K562 (cell line): Measurements from ENCODE around the gene NUP210. TPM values are rescaled to one million over a fixed set of nuclear protein-coding genes. Genes with fewer than 3 reads are reported as not detected.

Source experiments
- ATAC-seq: fragments of 200-7000 bp; cut with Tn5 transposase; 3 replicates; pipeline ENCODE4 v1.9.1; 2020; ENCODE audit warnings: moderate library complexity
- BruUV-seq: library from RNA; stranded (reverse); fragments of 400-500 nt; replicated peaks from 2 replicates; lab custom pipeline; 2021; lab: Mats Ljungman, UMichigan
- CTCF ChIA-PET: fragments of 300-600 bp; formaldehyde crosslinking; extraction: SDS; loops from one replicate; lab custom pipeline; 2021; ENCODE audit warnings: low intra/inter-chr PET ratio; lab: Yijun Ruan, JAX
- POLR2A ChIA-PET: fragments of 300-600, 350-650 bp; sonication (Branson Sonifier 250); formaldehyde crosslinking; extraction: SDS; loops from one replicate; lab custom pipeline; 2021; ENCODE audit warnings: antibody characterized with exemption, inconsistent platforms; lab: Yijun Ruan, JAX
- DNase-seq, 4 experiments: peaks; one replicate each; pipeline versions ENCODE4 v3.0.0 to v3.0.0-alpha.2; 2011 to 2018; ENCODE audit warnings: low spot score in 3 of 4, mixed read lengths in 3 of 4; ENCODE audit errors: extremely low read depth in 1 of 4
- FAIRE-seq: peaks from 2 replicates; lab custom pipeline; 2011; peaks lifted over from hg19 to GRCh38; lab: Jason Lieb, UNC
- H2AFZ ChIP-seq: 2 replicates; pipeline ENCODE4 v1.6.0; 2011; ENCODE audit warnings: low read depth, low read length, control low read depth, inconsistent platforms
- H3K27ac ChIP-seq: fragments of 200-600 bp; 3 replicates; pipeline ENCODE4 v1.8.0; 2011; ENCODE audit warnings: low read depth, mild to moderate bottlenecking, control low read depth, inconsistent platforms, low read length, moderate library complexity, mixed read lengths; ENCODE audit errors: extremely low read depth
- H3K27me3 ChIP-seq, 2 experiments: fragments of 300-600 bp in 1 of 2; 2 replicates in 1 of 2; 3 replicates in 1 of 2; pipeline versions ENCODE4 v1.6.0 to v1.8.0; 2011; ENCODE audit warnings: inconsistent platforms in 2 of 2, low read length in 2 of 2, mild to moderate bottlenecking in 1 of 2, mixed read lengths in 1 of 2, moderate library complexity in 1 of 2; ENCODE audit not compliant: control insufficient read depth in 2 of 2, insufficient read depth in 2 of 2
- H3K36me3 ChIP-seq: fragments of 300-600 bp; 3 replicates; pipeline ENCODE4 v1.8.0; 2011; ENCODE audit warnings: mild to moderate bottlenecking, low read length, inconsistent platforms; ENCODE audit not compliant: control insufficient read depth, insufficient read depth
- H3K4me1 ChIP-seq, 2 experiments: fragments of 200-600 bp in 1 of 2; replicated peaks in 1 of 2; 2 replicates in 1 of 2; 3 replicates in 1 of 2; pipeline versions ENCODE4 v1.5.1 to v1.8.0; 2011; ENCODE audit warnings: inconsistent platforms in 2 of 2, low read length in 2 of 2, mild to moderate bottlenecking in 1 of 2, mixed read lengths in 1 of 2, moderate library complexity in 1 of 2; ENCODE audit not compliant: control insufficient read depth in 2 of 2, insufficient read depth in 2 of 2
- H3K4me2 ChIP-seq: 2 replicates; pipeline ENCODE4 v1.6.1; 2011; ENCODE audit warnings: low read length, control low read depth, inconsistent platforms, mixed read lengths; ENCODE audit not compliant: insufficient read depth
- H3K4me3 ChIP-seq: fragments of 200-600 bp; sonication (generic), shearing (Covaris generic); 2 replicates; pipeline ENCODE4 v1.5.1; 2016; ENCODE audit warnings: control low read depth, inconsistent platforms
- H3K79me2 ChIP-seq: fragments of 200-600 bp; 3 replicates; pipeline ENCODE4 v1.8.0; 2011; ENCODE audit warnings: low read length, inconsistent platforms; ENCODE audit not compliant: control insufficient read depth, insufficient read depth
- H3K9ac ChIP-seq, 2 experiments: 2 replicates each; pipeline versions ENCODE4 v1.6.0 to v1.6.1; 2011; ENCODE audit warnings: low read depth in 2 of 2, low read length in 2 of 2, control low read depth in 1 of 2, inconsistent platforms in 1 of 2, mild to moderate bottlenecking in 1 of 2, mixed read lengths in 1 of 2; ENCODE audit not compliant: insufficient read depth in 1 of 2
- H3K9me1 ChIP-seq: one replicate; pipeline ENCODE4 v1.6.0; 2011; ENCODE audit warnings: inconsistent platforms, mild to moderate bottlenecking, low read length, moderate library complexity; ENCODE audit not compliant: control insufficient read depth, insufficient read depth
- H3K9me3 ChIP-seq: replicated peaks from 2 replicates; pipeline ENCODE4 v1.5.1; 2011; ENCODE audit warnings: low read depth, low read length, inconsistent platforms; ENCODE audit not compliant: control insufficient read depth, insufficient read depth
- H4K20me1 ChIP-seq: replicated peaks from 2 replicates; pipeline ENCODE4 v1.6.1; 2011; ENCODE audit warnings: low read length, inconsistent platforms, mixed read lengths; ENCODE audit not compliant: control insufficient read depth, insufficient read depth
- ARID1B ChIP-seq: fragments of 450-650 bp; IDR thresholded peaks from 2 replicates; pipeline ENCODE4 v1.6.1; 2016; ENCODE audit warnings: antibody characterized with exemption, mild to moderate bottlenecking, inconsistent platforms
- CBX2 ChIP-seq: fragments of 200-600 bp; sonication (generic); IDR thresholded peaks from one replicate; pipeline ENCODE4 v1.6.1; 2012; ENCODE audit warnings: mild to moderate bottlenecking, low read length, inconsistent platforms; ENCODE audit not compliant: insufficient read depth, poor library complexity, severe bottlenecking
- CXXC5 ChIP-seq: fragments of 250-450 bp; sonication (Bioruptor Pico); IDR thresholded peaks from 2 replicates; pipeline ENCODE4 v1.8.0; 2022; ENCODE audit warnings: inconsistent platforms, mild to moderate bottlenecking, moderate library complexity
- RBM22 ChIP-seq: fragments of 200-400 bp; formaldehyde crosslinking; IDR thresholded peaks from 2 replicates; pipeline ENCODE4 v1.6.1; 2018; ENCODE audit warnings: low read length, low read depth; ENCODE audit not compliant: poor library complexity, severe bottlenecking
- RFX7 ChIP-seq: fragments of 250-450 bp; sonication (Bioruptor Pico); IDR thresholded peaks from 2 replicates; pipeline ENCODE4 v1.5.1; 2021; ENCODE audit warnings: mild to moderate bottlenecking
- ZNF175 ChIP-seq: fragments of 200-800 bp; sonication (Bioruptor generic); IDR thresholded peaks from 2 replicates; pipeline ENCODE4 v1.6.1; 2016; ENCODE audit warnings: low read depth, mild to moderate bottlenecking, missing genetic modification characterization, missing compliant biosample characterization
- ZNF224 ChIP-seq: sonication (generic); formaldehyde crosslinking; IDR thresholded peaks from 2 replicates; pipeline ENCODE4 v1.8.0; 2022; ENCODE audit warnings: mild to moderate bottlenecking, missing genetic modification reagents
- WGBS: fragments of 100-300 bp; shearing (Covaris generic); methylation state at CpG from one replicate; pipeline ENCODE4 v1.1.6; 2016; ENCODE audit warnings: low coverage, mixed read lengths; ENCODE audit not compliant: insufficient coverage; ENCODE audit errors: missing lambda C conversion rate; 5-methylcytosine and 5-hydroxymethylcytosine counted together
- in situ Hi-C: fragments of 300-500 bp; cut with MboI; formaldehyde crosslinking; loops from 4 replicates; pipeline ENCODE4 v1.15.0; 2018; ENCODE audit warnings: inconsistent platforms, mixed read lengths
- intact Hi-C: fragments of 100-400 bp; cut with micrococcal nuclease; formaldehyde crosslinking; loops from 2 replicates; pipeline ENCODE4 v1.14.2; 2022
- polyA plus RNA-seq, 8 experiments: library from polyadenylated mRNA; depleted of rRNA in 4 of 8; stranded (reverse) in 5 of 8; unstranded in 3 of 8; fragments of >200 nt; fragmentation: Nextera tagmentation in 2 of 8; fragmentation: Illumina TruSeq in 1 of 8; extraction: Ambion mirVana in 2 of 8; extraction: Trizol in 1 of 8; gene quantifications; 2 replicates each; pipeline versions ENCODE4 v1.2.1 to v1.2.3, GENCODE V29; 2011 to 2014; ENCODE audit warnings: inconsistent platforms in 1 of 8, missing spikeins in 1 of 8
- total RNA-seq, 7 experiments: library from RNA; depleted of rRNA in 6 of 7; stranded (reverse); fragments of >200 nt in 6 of 7; fragmentation: Illumina TruSeq in 2 of 7; extraction: Trizol in 2 of 7; gene quantifications; 2 replicates each; pipeline versions ENCODE4 v1.2.1 to v1.2.3, GENCODE V29; 2011 to 2021; ENCODE audit warnings: low replicate concordance in 1 of 7
- TF ChIP-seq, protein P1 (sequence below): sonication (generic); formaldehyde crosslinking; IDR thresholded peaks from 2 replicates; pipeline ENCODE4 v1.8.1; 2023; ENCODE audit warnings: mild to moderate bottlenecking, missing genetic modification reagents, moderate library complexity
- TF ChIP-seq, protein P2 (sequence below): sonication (generic); formaldehyde crosslinking; IDR thresholded peaks from 2 replicates; pipeline ENCODE4 v1.9.0; 2022; ENCODE audit warnings: mild to moderate bottlenecking, missing genetic modification reagents
- TF ChIP-seq, protein P3 (sequence below): fragments of 450-650 bp; formaldehyde crosslinking; IDR thresholded peaks from 2 replicates; pipeline ENCODE4 v1.4.0; 2020; ENCODE audit warnings: mild to moderate bottlenecking, mixed read lengths

Gene NUP210
- total and polyA plus RNA-seq, 9 of the 15 experiments (the other 6 are each of a cell fraction or from before 2014, with no cell fraction given) = 1.2 to 138 (median 44.0) TPM

DNA sequence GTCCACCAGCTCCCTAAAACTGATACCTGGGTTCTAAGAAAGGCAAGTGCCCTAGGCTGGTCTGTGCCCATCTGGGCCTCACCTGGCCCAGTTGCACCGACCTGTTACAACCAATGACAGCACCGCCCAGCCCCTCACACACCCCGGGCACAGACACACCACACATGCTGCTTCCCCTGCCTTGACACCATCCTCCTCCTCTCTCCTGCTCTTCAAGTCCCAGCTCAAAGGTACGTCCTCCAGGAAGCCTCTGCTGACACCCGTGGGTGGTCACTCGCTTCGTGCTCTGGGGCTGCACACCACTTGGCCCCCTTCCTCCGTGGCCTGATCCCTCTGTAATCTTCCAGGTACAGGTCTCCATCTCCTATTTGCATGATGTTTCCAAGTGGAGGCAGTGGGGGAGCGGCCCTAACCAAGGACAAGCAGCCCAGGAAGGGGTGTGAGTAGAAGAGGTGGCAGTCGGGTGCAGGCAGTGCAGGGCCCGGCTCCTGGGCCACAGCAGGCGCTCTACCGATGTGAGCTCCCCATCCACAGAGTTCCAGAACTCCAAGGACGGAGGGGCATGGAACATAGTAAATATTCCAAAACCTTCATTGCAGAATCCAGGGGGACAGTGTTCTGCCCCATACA is 144.6 kb downstream of the NUP210 start:
- in situ Hi-C loops (no loop called here), intact Hi-C loops (no loop called here)
- Histone ChIP-seq H3K9me3 (no peaks in the 10 kb centered on the region), H3K27ac (no peak overlapping the region), H3K9ac (no peak overlapping the region; a peak in 1 of 4 replicates), H3K27me3 (peaks cover 48 to 79% of the 10 kb centered on the region in 2 experiments)
- no peak for ATAC-seq
- FAIRE-seq = no peak
- CTCF ChIA-PET = no interaction called here
- TF ChIP-seq RBM22 (no peak), ARID1B (no peak)
- TF ChIP-seq, all 486 proteins: peak for 0
- H3K4me2 ChIP-seq = no peak overlapping the region
- POLR2A ChIA-PET = interaction anchor here (0.6 kb wide), 1 partner anchor 19 kb away, joined by 3 read pairs; no protein-coding TSS in a partner anchor
- H2AFZ ChIP-seq = no peak overlapping the region
- H3K9me1 ChIP-seq = no peaks in the 10 kb centered on the region
- peaks cover 2 to 8% of the 10 kb centered on the region in 2 experiments; a peak in 3 of 5 replicates for H3K4me1 ChIP-seq
- no peak for DNase-seq
- no peak overlapping the region for H3K4me3 ChIP-seq
- BruUV-seq = no TSS peak
- H3K79me2 ChIP-seq = no peaks in the 10 kb centered on the region
- H3K36me3 ChIP-seq = no peaks in the 10 kb centered on the region
- WGBS = 8% methylated on average over 14 of the region's 14 CpGs
- peaks cover 30% of the 10 kb centered on the region for H4K20me1 ChIP-seq

DNA sequence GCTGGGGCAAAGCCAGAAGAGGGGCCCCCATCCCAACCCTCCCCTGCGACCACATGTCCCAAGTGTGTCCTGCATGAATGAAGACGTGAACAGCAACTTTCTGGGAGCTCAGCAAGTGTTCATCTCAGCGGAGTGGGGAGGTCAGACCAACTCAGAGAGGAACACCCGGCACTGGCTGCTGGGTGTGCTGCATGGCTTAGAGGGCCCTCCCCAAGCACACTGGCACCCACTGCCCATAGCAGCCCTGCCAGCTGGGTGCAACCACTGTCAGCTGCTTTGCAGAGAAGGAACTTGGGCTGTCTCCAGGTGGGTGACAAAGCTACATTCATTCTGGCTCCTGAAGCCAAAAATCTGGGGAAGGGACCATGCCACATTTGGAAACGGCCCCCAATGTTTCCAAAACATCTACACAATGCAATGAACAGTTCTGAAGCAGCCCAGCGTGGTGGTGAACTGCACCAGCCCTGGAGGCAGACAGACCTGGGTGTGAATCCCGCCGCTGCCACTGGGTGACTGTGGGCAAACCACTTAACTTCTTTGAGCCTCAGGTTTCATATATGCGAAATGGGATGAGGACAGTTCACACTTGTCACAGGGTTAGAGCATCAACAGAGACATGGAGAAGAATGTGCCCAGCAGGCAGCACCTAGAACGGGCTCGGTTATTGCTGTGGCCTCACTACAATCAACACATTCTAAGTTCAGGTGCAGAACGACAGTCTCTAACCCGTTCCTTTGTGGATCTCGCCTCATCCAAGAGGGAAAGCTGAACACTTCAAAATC is 145.4 kb downstream of the NUP210 start:
- FAIRE-seq = peak; percentile 23
- Histone ChIP-seq H3K4me2 (no peak overlapping the region), H3K4me1 (peaks cover 2 to 8% of the 10 kb centered on the region in 2 experiments; a peak in 3 of 5 replicates), H3K79me2 (no peaks in the 10 kb centered on the region), H4K20me1 (peaks cover 30% of the 10 kb centered on the region), H3K27ac (no peak overlapping the region), H3K27me3 (peaks cover 46 to 72% of the 10 kb centered on the region in 2 experiments), H3K36me3 (no peaks in the 10 kb centered on the region), H3K9ac (no peak overlapping the region), H3K4me3 (no peak overlapping the region), H3K9me1 (no peaks in the 10 kb centered on the region), H2AFZ (no peak overlapping the region), H3K9me3 (no peaks in the 10 kb centered on the region)
- in situ Hi-C loops = no loop called here
- WGBS = 4% methylated on average over 14 of the region's 14 CpGs
- no peak for ATAC-seq
- BruUV-seq = no TSS peak
- POLR2A ChIA-PET = interaction anchor here (0.9 to 1.1 kb wide), 2 partner anchors 9 to 23 kb away, joined by 3 read pairs; no protein-coding TSS in a partner anchor
- DNase-seq = no peak
- CTCF ChIA-PET = no interaction called here
- intact Hi-C loops = no loop called here
- TF ChIP-seq, protein P1, sequence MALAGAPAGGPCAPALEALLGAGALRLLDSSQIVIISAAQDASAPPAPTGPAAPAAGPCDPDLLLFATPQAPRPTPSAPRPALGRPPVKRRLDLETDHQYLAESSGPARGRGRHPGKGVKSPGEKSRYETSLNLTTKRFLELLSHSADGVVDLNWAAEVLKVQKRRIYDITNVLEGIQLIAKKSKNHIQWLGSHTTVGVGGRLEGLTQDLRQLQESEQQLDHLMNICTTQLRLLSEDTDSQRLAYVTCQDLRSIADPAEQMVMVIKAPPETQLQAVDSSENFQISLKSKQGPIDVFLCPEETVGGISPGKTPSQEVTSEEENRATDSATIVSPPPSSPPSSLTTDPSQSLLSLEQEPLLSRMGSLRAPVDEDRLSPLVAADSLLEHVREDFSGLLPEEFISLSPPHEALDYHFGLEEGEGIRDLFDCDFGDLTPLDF (CRISPR knock-in tag) = no peak
- TF ChIP-seq RFX7 (no peak), ZNF224 (CRISPR knock-in tag) (no peak), CBX2 (no peak), CXXC5 (CRISPR knock-in tag) (no peak), ZNF175 (CRISPR knock-in tag) (no peak)
- TF ChIP-seq, protein P2, sequence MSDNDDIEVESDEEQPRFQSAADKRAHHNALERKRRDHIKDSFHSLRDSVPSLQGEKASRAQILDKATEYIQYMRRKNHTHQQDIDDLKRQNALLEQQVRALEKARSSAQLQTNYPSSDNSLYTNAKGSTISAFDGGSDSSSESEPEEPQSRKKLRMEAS (CRISPR knock-in tag) = no peak
- TF ChIP-seq, protein P3, sequence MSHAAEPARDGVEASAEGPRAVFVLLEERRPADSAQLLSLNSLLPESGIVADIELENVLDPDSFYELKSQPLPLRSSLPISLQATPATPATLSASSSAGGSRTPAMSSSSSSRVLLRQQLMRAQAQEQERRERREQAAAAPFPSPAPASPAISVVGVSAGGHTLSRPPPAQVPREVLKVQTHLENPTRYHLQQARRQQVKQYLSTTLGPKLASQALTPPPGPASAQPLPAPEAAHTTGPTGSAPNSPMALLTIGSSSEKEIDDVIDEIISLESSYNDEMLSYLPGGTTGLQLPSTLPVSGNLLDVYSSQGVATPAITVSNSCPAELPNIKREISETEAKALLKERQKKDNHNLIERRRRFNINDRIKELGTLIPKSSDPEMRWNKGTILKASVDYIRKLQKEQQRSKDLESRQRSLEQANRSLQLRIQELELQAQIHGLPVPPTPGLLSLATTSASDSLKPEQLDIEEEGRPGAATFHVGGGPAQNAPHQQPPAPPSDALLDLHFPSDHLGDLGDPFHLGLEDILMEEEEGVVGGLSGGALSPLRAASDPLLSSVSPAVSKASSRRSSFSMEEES = no peak
